Panc1 (cell line): ENCODE results near the gene GZF1. TPM values are rescaled to one million over a fixed set of nuclear protein-coding genes. Genes with fewer than 3 reads are reported as not detected.

Experiments used
- ATAC-seq: fragments of 200-7000 bp; cut with Tn5 transposase; 2 replicates; pipeline ENCODE4 v1.9.1; 2020; ENCODE audit warnings: mild to moderate bottlenecking, moderate library complexity
- BruUV-seq: library from RNA; stranded (reverse); fragments of 400-500 nt; replicated peaks from 2 replicates; lab custom pipeline; 2021; lab: Mats Ljungman, UMichigan
- CTCF ChIA-PET: fragments of 300-600 bp; sonication (Branson Sonifier 250); formaldehyde crosslinking; loops from one replicate; lab custom pipeline; 2022; ENCODE audit warnings: antibody characterized with exemption; lab: Charles Lee
- POLR2A ChIA-PET: fragments of 300-600 bp; sonication (Branson Sonifier 250); formaldehyde crosslinking; loops from one replicate; lab custom pipeline; 2022; ENCODE audit warnings: antibody characterized with exemption; lab: Charles Lee
- DNase-seq: peaks from one replicate; pipeline ENCODE4 v3.0.0-alpha.2; 2010; ENCODE audit warnings: low read depth, low spot score
- H3K27ac ChIP-seq: 2 replicates; pipeline ENCODE4 v1.5.1; 2011; ENCODE audit warnings: mild to moderate bottlenecking, low read length, inconsistent platforms
- H3K27me3 ChIP-seq: fragments of 200-500 bp; sonication (Bioruptor generic); 2 replicates; pipeline ENCODE4 v1.6.0; 2014; ENCODE audit warnings: low read length, inconsistent platforms; ENCODE audit not compliant: control insufficient read depth, insufficient read depth
- H3K36me3 ChIP-seq: fragments of 200-500 bp; sonication (Bioruptor generic); 2 replicates; pipeline ENCODE4 v1.5.1; 2014; ENCODE audit warnings: inconsistent platforms, mild to moderate bottlenecking, low read length, moderate library complexity; ENCODE audit not compliant: control insufficient read depth, insufficient read depth
- H3K4me1 ChIP-seq: 2 replicates; pipeline ENCODE4 v1.5.1; 2011; ENCODE audit warnings: inconsistent platforms, mild to moderate bottlenecking, low read length, moderate library complexity; ENCODE audit not compliant: control insufficient read depth, insufficient read depth
- H3K4me3 ChIP-seq, 2 experiments: 2 replicates each; pipeline ENCODE4 v1.5.1; 2011 to 2012; ENCODE audit warnings: low read depth in 2 of 2, low read length in 2 of 2, mild to moderate bottlenecking in 2 of 2, inconsistent platforms in 1 of 2, moderate library complexity in 1 of 2
- H3K9me3 ChIP-seq: fragments of 200-500 bp; sonication (Bioruptor generic); 2 replicates; pipeline ENCODE4 v1.5.1; 2014; ENCODE audit warnings: low read depth, mild to moderate bottlenecking, inconsistent platforms, low read length, moderate library complexity; ENCODE audit not compliant: control insufficient read depth, insufficient read depth
- POLR2AphosphoS5 ChIP-seq: IDR thresholded peaks from 2 replicates; pipeline ENCODE4 v1.6.1; 2012; ENCODE audit warnings: mild to moderate bottlenecking, low read depth, low read length, moderate library complexity
- SIN3A ChIP-seq: IDR thresholded peaks from 2 replicates; pipeline ENCODE4 v1.6.1; 2012; ENCODE audit warnings: low read depth, mild to moderate bottlenecking, low read length, moderate library complexity, borderline replicate concordance; ENCODE audit not compliant: insufficient read depth
- TCF7L2 ChIP-seq: IDR thresholded peaks from 2 replicates; pipeline ENCODE4 v1.6.1; 2011; ENCODE audit warnings: mild to moderate bottlenecking, low read depth, low read length, inconsistent platforms
- in situ Hi-C: cut with HindIII; loops from 2 replicates; pipeline ENCODE4 v1.10.0; 2016; ENCODE audit warnings: low sequenced_read_pairs, low pct_unique_long_range_greater_than_20kb
- intact Hi-C: fragments of 100-400 bp; cut with micrococcal nuclease; formaldehyde crosslinking; loops from one replicate; pipeline ENCODE4 v1.10.0; 2022; ENCODE audit not compliant: unreplicated experiment
- total RNA-seq: library from RNA; stranded (reverse); gene quantifications from one replicate; pipeline ENCODE4 v1.2.1, GENCODE V29; 2021; ENCODE audit not compliant: unreplicated experiment
- TF ChIP-seq, protein P1 (sequence below): fragments of 450-650 bp; IDR thresholded peaks from 2 replicates; pipeline ENCODE4 v1.5.1; 2017; ENCODE audit warnings: mild to moderate bottlenecking
- TF ChIP-seq, protein P2 (sequence below), 2 experiments: IDR thresholded peaks; 2 replicates each; pipeline ENCODE4 v1.6.1; 2011 to 2012; ENCODE audit warnings: low read depth in 2 of 2, control low read depth in 1 of 2, low read length in 1 of 2, mild to moderate bottlenecking in 1 of 2, moderate library complexity in 1 of 2; ENCODE audit not compliant: insufficient read depth in 1 of 2

The GZF1 gene
- total RNA-seq, 1 experiment from 2014 or later: 18.0 TPM

GRCh38 chr20:23381876-23382275, 19.9 kb downstream of the GZF1 start:
- no peak overlapping the region for H3K27ac ChIP-seq
- intact Hi-C loops: no loop called here
- peaks cover 4% of the 10 kb centered on the region for H3K36me3 ChIP-seq
- ATAC-seq: no peak
- DNase-seq: no peak
- no peaks in the 10 kb centered on the region for H3K9me3 ChIP-seq
- H3K4me3 ChIP-seq: no peak overlapping the region
- TF ChIP-seq POLR2AphosphoS5: no peak
- TF ChIP-seq, protein P1, sequence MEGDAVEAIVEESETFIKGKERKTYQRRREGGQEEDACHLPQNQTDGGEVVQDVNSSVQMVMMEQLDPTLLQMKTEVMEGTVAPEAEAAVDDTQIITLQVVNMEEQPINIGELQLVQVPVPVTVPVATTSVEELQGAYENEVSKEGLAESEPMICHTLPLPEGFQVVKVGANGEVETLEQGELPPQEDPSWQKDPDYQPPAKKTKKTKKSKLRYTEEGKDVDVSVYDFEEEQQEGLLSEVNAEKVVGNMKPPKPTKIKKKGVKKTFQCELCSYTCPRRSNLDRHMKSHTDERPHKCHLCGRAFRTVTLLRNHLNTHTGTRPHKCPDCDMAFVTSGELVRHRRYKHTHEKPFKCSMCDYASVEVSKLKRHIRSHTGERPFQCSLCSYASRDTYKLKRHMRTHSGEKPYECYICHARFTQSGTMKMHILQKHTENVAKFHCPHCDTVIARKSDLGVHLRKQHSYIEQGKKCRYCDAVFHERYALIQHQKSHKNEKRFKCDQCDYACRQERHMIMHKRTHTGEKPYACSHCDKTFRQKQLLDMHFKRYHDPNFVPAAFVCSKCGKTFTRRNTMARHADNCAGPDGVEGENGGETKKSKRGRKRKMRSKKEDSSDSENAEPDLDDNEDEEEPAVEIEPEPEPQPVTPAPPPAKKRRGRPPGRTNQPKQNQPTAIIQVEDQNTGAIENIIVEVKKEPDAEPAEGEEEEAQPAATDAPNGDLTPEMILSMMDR: no peak
- H3K4me1 ChIP-seq: no peaks in the 10 kb centered on the region
- in situ Hi-C loops: no loop called here
- ChIA-PET POLR2A (no interaction called here), CTCF (interaction anchor here (0.7 kb wide), 1 partner anchor 357 kb away, joined by 4 read pairs; no protein-coding TSS in a partner anchor)
- no peaks in the 10 kb centered on the region for H3K27me3 ChIP-seq
- no TSS peak for BruUV-seq

DNA sequence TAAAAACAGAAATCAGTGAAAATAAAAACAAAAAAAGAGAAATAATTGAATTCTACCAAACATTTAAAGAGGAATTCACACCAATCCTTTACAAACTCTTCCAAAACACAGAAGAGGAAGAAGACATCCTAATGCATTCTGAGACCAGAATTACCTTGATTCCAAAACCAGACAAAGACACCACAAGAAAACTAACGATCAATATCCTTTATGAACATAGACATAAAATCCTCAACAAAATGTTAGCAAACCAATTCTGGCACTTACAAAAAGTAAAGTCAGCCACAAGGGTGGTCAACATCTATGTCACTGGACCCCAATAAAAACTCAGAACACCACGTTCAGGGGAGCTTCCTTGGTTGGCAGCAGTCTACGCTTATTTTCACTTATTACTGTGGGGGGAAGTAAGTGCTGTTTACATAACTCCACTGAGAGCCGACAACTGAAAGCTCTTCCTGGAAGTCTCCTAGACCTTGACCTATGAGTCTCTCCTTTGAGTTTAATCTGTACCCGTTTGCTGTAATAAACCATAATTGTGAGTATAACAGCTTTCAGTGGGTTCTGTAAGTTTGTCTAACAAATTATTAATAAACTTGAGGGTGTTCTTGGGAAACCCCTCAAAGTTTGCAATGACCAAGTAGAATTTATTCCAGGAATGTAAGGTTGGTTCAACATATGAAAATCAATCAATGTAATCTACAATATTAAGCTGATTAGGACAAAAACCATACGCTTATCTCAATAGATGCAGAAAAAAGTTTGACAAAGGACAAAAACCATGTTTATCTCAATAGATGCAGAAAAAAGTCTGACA, 24.5 kb downstream of the GZF1 start:
- H3K4me1 ChIP-seq: no peaks in the 10 kb centered on the region
- H3K36me3 ChIP-seq: 0 out of 2 replicates have a peak, but pooled peaks cover 2% of the 10 kb centered on the region
- no TSS peak for BruUV-seq
- no peak overlapping the region for H3K4me3 ChIP-seq
- ChIA-PET CTCF (interaction anchor here (0.6 kb wide), 1 partner anchor 236 kb away, joined by 7 read pairs; no protein-coding TSS in a partner anchor), POLR2A (no interaction called here)
- H3K9me3 ChIP-seq: no peaks in the 10 kb centered on the region
- H3K27me3 ChIP-seq: no peaks in the 10 kb centered on the region
- H3K27ac ChIP-seq: no peak overlapping the region
- intact Hi-C loops (no loop called here), in situ Hi-C loops (no loop called here)
- ATAC-seq (no peak), DNase-seq (no peak)
- TF ChIP-seq TCF7L2 (no peak), POLR2AphosphoS5 (no peak), SIN3A (no peak)
- TF ChIP-seq, protein P2, sequence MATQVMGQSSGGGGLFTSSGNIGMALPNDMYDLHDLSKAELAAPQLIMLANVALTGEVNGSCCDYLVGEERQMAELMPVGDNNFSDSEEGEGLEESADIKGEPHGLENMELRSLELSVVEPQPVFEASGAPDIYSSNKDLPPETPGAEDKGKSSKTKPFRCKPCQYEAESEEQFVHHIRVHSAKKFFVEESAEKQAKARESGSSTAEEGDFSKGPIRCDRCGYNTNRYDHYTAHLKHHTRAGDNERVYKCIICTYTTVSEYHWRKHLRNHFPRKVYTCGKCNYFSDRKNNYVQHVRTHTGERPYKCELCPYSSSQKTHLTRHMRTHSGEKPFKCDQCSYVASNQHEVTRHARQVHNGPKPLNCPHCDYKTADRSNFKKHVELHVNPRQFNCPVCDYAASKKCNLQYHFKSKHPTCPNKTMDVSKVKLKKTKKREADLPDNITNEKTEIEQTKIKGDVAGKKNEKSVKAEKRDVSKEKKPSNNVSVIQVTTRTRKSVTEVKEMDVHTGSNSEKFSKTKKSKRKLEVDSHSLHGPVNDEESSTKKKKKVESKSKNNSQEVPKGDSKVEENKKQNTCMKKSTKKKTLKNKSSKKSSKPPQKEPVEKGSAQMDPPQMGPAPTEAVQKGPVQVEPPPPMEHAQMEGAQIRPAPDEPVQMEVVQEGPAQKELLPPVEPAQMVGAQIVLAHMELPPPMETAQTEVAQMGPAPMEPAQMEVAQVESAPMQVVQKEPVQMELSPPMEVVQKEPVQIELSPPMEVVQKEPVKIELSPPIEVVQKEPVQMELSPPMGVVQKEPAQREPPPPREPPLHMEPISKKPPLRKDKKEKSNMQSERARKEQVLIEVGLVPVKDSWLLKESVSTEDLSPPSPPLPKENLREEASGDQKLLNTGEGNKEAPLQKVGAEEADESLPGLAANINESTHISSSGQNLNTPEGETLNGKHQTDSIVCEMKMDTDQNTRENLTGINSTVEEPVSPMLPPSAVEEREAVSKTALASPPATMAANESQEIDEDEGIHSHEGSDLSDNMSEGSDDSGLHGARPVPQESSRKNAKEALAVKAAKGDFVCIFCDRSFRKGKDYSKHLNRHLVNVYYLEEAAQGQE (IDR thresholded peaks at IDR 0.05; ENCODE audit: insufficient read depth in 1 of 2, low read depth in 2 of 2, low read length in 1 of 2): no peak
- TF ChIP-seq, protein P1: no peak
